HepG2 (cell line): Measurements from ENCODE around the gene QRICH2. TPM values are rescaled to one million over a fixed set of nuclear protein-coding genes. Genes with fewer than 3 reads are reported as not detected.
A peak's percentile ranks its signal among the peaks of the same experiment; 100 is the strongest.

Experiments
- CCAR2 ChIP-seq: fragments of 200-400 bp; formaldehyde crosslinking; optimal IDR thresholded peaks from 2 replicates; pipeline ENCODE3; 2018; ENCODE audit warnings: low read depth, mild to moderate bottlenecking, low read length, moderate library complexity
- ELF3 ChIP-seq: IDR thresholded peaks from 2 replicates; pipeline ENCODE4 v1.6.1; 2016; ENCODE audit warnings: missing genetic modification reagents, missing compliant biosample characterization
- ETV6 ChIP-seq: sonication (generic); formaldehyde crosslinking; conservative IDR thresholded peaks from 2 replicates; pipeline ENCODE4 v1.4.0; 2020; ENCODE audit warnings: missing genetic modification reagents
- FOXM1 ChIP-seq: sonication (generic); formaldehyde crosslinking; IDR thresholded peaks from 2 replicates; pipeline ENCODE4 v1.5.0; 2020; ENCODE audit warnings: missing genetic modification reagents
- HDAC1 ChIP-seq: sonication (generic); formaldehyde crosslinking; IDR thresholded peaks from 2 replicates; pipeline ENCODE4 v1.5.1; 2020; ENCODE audit warnings: mild to moderate bottlenecking, missing genetic modification reagents
- KAT8 ChIP-seq: IDR thresholded peaks from 2 replicates; pipeline ENCODE4 v1.6.1; 2016; ENCODE audit warnings: missing genetic modification reagents, missing compliant biosample characterization
- KDM3A ChIP-seq: IDR thresholded peaks from 2 replicates; pipeline ENCODE4 v1.6.1; 2018; ENCODE audit warnings: low read depth, missing compliant biosample characterization
- MEIS2 ChIP-seq: sonication (generic); formaldehyde crosslinking; IDR thresholded peaks from 2 replicates; pipeline ENCODE4 v1.9.0; 2021; ENCODE audit warnings: mild to moderate bottlenecking, missing genetic modification reagents
- NFE2 ChIP-seq: sonication (generic); formaldehyde crosslinking; IDR thresholded peaks from 2 replicates; pipeline ENCODE4 v1.4.0; 2020; ENCODE audit warnings: missing genetic modification reagents
- SMAD1 ChIP-seq: sonication (generic); formaldehyde crosslinking; IDR thresholded peaks from 2 replicates; pipeline ENCODE4 v1.4.0; 2020; ENCODE audit warnings: missing genetic modification reagents, low read depth, mild to moderate bottlenecking, borderline replicate concordance
- SMARCE1 ChIP-seq: fragments of 450-650 bp; IDR thresholded peaks from 2 replicates; pipeline ENCODE4 v1.6.1; 2017; ENCODE audit warnings: borderline replicate concordance
- TSC22D2 ChIP-seq: sonication (generic); formaldehyde crosslinking; IDR thresholded peaks from 2 replicates; pipeline ENCODE4 v1.5.1; 2020; ENCODE audit warnings: missing genetic modification reagents, mild to moderate bottlenecking, borderline replicate concordance
- ZNF10 ChIP-seq: sonication (generic); formaldehyde crosslinking; IDR thresholded peaks from 2 replicates; pipeline ENCODE4 v1.4.0; 2020; ENCODE audit warnings: mild to moderate bottlenecking, low read depth, missing genetic modification reagents, borderline replicate concordance
- ZNF17 ChIP-seq: sonication (generic); formaldehyde crosslinking; IDR thresholded peaks from 2 replicates; pipeline ENCODE4 v1.5.0; 2020; ENCODE audit warnings: mild to moderate bottlenecking, missing genetic modification reagents
- ZNF713 ChIP-seq: sonication (generic); formaldehyde crosslinking; IDR thresholded peaks from 2 replicates; pipeline ENCODE4 v1.4.0; 2020; ENCODE audit warnings: mild to moderate bottlenecking, missing genetic modification reagents
- ZNF724P ChIP-seq: sonication (generic); formaldehyde crosslinking; IDR thresholded peaks from 2 replicates; pipeline ENCODE4 v1.8.0; 2022; ENCODE audit warnings: missing genetic modification reagents, borderline replicate concordance
- ZNF749 ChIP-seq: sonication (generic); formaldehyde crosslinking; IDR thresholded peaks from 2 replicates; pipeline ENCODE4 v1.8.0; 2022; ENCODE audit warnings: mild to moderate bottlenecking, missing genetic modification reagents, moderate library complexity, borderline replicate concordance
- ZNF781 ChIP-seq: sonication (generic); formaldehyde crosslinking; IDR thresholded peaks from 2 replicates; pipeline ENCODE4 v1.5.1; 2020; ENCODE audit warnings: borderline replicate concordance, mild to moderate bottlenecking, missing genetic modification reagents; ENCODE audit errors: not compliant biosample characterization
- polyA plus RNA-seq, 8 experiments: library from polyadenylated mRNA; depleted of rRNA in 3 of 8; stranded (reverse) in 7 of 8; unstranded in 1 of 8; fragments of >200 nt; fragmentation: Illumina TruSeq in 4 of 8; extraction: Trizol in 4 of 8; gene quantifications; 2 replicates each; pipeline versions ENCODE4 v1.2.1 to v1.2.3, GENCODE V29; 2011 to 2016; ENCODE audit warnings: low read depth in 4 of 8, missing spikeins in 1 of 8, mixed read lengths in 1 of 8; ENCODE audit not compliant: insufficient read depth in 1 of 8
- total RNA-seq, 5 experiments: library from RNA; depleted of rRNA; stranded (reverse); fragments of >200 nt; fragmentation: Illumina TruSeq; extraction: Trizol; gene quantifications; 2 replicates each; pipeline ENCODE4 v1.2.3, GENCODE V29; 2016; ENCODE audit warnings: low read depth in 1 of 5
- TF ChIP-seq, protein P1 (sequence below): fragments of 450-650 bp; IDR thresholded peaks from 2 replicates; pipeline ENCODE4 v1.6.1; 2017
- TF ChIP-seq, protein P2 (sequence below): sonication (generic); formaldehyde crosslinking; IDR thresholded peaks from 2 replicates; pipeline ENCODE4 v1.5.0; 2020; ENCODE audit warnings: missing genetic modification reagents, mild to moderate bottlenecking, borderline replicate concordance
- TF ChIP-seq, protein P3 (sequence below): sonication (generic); formaldehyde crosslinking; IDR thresholded peaks from 2 replicates; pipeline ENCODE4 v1.4.0; 2020; ENCODE audit warnings: mild to moderate bottlenecking, missing genetic modification reagents
- TF ChIP-seq, protein P4 (sequence below): sonication (generic); formaldehyde crosslinking; IDR thresholded peaks from 2 replicates; pipeline ENCODE4 v1.5.1; 2020; ENCODE audit warnings: missing genetic modification reagents, mild to moderate bottlenecking, borderline replicate concordance
- TF ChIP-seq, protein P5 (sequence below): conservative IDR thresholded peaks from 2 replicates; pipeline ENCODE4 v1.6.1; 2018; ENCODE audit warnings: missing genetic modification reagents
- TF ChIP-seq, protein P6 (sequence below): sonication (generic); formaldehyde crosslinking; IDR thresholded peaks from 2 replicates; pipeline ENCODE4 v1.4.0; 2020; ENCODE audit warnings: missing genetic modification reagents

Gene QRICH2
- total and polyA plus RNA-seq, 2 of the 13 experiments (the other 11 are each of a cell fraction or from before 2014, with no cell fraction given), result 3.7 to 5.7 TPM

DNA sequence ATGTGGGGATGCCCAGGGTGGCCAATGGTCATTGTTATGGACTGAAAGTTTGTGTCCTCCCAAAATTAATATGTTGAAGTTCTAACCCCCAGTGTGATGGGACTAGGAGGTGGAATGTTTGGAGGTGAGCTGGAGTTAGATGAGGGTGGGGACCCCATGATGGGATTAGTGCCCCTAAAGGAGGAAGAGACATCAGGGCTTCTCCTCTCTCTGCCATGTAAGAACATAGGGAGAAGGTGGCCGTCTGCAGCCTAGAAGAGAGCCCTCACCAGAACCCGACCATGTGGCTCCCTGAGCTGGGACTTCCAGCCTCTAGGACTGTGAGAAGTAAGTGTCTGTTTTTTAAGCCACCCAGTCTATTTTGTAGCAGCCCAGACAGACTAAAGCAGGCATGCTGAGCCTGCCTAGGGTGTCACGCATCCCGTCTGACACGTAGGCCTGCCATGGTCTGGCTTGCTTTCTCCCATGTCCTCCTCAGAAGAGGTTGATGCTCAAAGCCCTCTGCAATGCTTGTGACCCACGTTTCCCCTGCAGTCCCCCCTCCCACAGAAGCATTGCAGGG lies 49.6 kb upstream of the QRICH2 start (continued):
- TF ChIP-seq ZNF781 (CRISPR knock-in tag), result no peak
- TF ChIP-seq ZNF724P (CRISPR knock-in tag), result no peak
- no peak for TF ChIP-seq KAT8 (CRISPR knock-in tag)
- TF ChIP-seq, protein P1, sequence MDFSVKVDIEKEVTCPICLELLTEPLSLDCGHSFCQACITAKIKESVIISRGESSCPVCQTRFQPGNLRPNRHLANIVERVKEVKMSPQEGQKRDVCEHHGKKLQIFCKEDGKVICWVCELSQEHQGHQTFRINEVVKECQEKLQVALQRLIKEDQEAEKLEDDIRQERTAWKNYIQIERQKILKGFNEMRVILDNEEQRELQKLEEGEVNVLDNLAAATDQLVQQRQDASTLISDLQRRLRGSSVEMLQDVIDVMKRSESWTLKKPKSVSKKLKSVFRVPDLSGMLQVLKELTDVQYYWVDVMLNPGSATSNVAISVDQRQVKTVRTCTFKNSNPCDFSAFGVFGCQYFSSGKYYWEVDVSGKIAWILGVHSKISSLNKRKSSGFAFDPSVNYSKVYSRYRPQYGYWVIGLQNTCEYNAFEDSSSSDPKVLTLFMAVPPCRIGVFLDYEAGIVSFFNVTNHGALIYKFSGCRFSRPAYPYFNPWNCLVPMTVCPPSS, result no peak
- TF ChIP-seq, protein P2, sequence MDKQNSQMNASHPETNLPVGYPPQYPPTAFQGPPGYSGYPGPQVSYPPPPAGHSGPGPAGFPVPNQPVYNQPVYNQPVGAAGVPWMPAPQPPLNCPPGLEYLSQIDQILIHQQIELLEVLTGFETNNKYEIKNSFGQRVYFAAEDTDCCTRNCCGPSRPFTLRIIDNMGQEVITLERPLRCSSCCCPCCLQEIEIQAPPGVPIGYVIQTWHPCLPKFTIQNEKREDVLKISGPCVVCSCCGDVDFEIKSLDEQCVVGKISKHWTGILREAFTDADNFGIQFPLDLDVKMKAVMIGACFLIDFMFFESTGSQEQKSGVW (CRISPR knock-in tag), result no peak
- TF ChIP-seq HDAC1 (CRISPR knock-in tag), result no peak
- TF ChIP-seq ZNF17 (CRISPR knock-in tag), result no peak
- TF ChIP-seq TSC22D2 (CRISPR knock-in tag), result no peak
- TF ChIP-seq, protein P3, sequence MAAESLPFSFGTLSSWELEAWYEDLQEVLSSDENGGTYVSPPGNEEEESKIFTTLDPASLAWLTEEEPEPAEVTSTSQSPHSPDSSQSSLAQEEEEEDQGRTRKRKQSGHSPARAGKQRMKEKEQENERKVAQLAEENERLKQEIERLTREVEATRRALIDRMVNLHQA, result no peak
- no peak for TF ChIP-seq ZNF749
- TF ChIP-seq ZNF713 (CRISPR knock-in tag), result no peak
- TF ChIP-seq CCAR2, result no peak
- TF ChIP-seq ETV6 (CRISPR knock-in tag), result peak; percentile 50; the same call in 1 of the 2 replicates
- TF ChIP-seq NFE2 (CRISPR knock-in tag), result no peak
- no peak for TF ChIP-seq FOXM1 (CRISPR knock-in tag)
- TF ChIP-seq, protein P4, sequence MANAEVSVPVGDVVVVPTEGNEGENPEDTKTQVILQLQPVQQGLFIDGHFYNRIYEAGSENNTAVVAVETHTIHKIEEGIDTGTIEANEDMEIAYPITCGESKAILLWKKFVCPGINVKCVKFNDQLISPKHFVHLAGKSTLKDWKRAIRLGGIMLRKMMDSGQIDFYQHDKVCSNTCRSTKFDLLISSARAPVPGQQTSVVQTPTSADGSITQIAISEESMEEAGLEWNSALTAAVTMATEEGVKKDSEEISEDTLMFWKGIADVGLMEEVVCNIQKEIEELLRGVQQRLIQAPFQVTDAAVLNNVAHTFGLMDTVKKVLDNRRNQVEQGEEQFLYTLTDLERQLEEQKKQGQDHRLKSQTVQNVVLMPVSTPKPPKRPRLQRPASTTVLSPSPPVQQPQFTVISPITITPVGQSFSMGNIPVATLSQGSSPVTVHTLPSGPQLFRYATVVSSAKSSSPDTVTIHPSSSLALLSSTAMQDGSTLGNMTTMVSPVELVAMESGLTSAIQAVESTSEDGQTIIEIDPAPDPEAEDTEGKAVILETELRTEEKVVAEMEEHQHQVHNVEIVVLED, result no peak
- no peak for TF ChIP-seq ELF3
- no peak for TF ChIP-seq SMAD1
- TF ChIP-seq ZNF10 (CRISPR knock-in tag), result no peak
- no peak for TF ChIP-seq MEIS2 (CRISPR knock-in tag)
- TF ChIP-seq, protein P5, sequence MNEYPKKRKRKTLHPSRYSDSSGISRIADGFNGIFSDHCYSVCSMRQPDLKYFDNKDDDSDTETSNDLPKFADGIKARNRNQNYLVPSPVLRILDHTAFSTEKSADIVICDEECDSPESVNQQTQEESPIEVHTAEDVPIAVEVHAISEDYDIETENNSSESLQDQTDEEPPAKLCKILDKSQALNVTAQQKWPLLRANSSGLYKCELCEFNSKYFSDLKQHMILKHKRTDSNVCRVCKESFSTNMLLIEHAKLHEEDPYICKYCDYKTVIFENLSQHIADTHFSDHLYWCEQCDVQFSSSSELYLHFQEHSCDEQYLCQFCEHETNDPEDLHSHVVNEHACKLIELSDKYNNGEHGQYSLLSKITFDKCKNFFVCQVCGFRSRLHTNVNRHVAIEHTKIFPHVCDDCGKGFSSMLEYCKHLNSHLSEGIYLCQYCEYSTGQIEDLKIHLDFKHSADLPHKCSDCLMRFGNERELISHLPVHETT, result no peak
- TF ChIP-seq KDM3A, result no peak
- TF ChIP-seq SMARCE1, result no peak
- TF ChIP-seq, protein P6, sequence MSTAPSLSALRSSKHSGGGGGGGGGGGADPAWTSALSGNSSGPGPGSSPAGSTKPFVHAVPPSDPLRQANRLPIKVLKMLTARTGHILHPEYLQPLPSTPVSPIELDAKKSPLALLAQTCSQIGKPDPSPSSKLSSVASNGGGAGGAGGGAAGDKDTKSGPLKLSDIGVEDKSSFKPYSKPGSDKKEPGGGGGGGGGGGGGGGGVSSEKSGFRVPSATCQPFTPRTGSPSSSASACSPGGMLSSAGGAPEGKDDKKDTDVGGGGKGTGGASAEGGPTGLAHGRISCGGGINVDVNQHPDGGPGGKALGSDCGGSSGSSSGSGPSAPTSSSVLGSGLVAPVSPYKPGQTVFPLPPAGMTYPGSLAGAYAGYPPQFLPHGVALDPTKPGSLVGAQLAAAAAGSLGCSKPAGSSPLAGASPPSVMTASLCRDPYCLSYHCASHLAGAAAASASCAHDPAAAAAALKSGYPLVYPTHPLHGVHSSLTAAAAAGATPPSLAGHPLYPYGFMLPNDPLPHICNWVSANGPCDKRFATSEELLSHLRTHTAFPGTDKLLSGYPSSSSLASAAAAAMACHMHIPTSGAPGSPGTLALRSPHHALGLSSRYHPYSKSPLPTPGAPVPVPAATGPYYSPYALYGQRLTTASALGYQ, result no peak
